SHP77 (cell line): ENCODE data around the gene XPNPEP1.
A peak's percentile ranks its signal among the peaks of the same experiment; 100 is the strongest.
"Not testable (repeated sequence)": the region's sequence is repeated elsewhere in the genome, so short reads cannot be mapped to it uniquely, and the experiment has no call there.

Experiments used
- DNase-seq, 2 experiments: peaks; one replicate each; lab custom pipeline; 2025; lab: John Stamatoyannopoulos, UW

Gene XPNPEP1

GRCh38 chr10:109924087-109924486 lies 776 bp upstream of the XPNPEP1 start:
- no peak for DNase-seq

GRCh38 chr10:109922358-109922975 lies 844 bp downstream of the XPNPEP1 start:
- no peak for DNase-seq

GRCh38 chr10:109920016-109920415 lies 3.3 kb downstream of the XPNPEP1 start:
- DNase-seq, result no peak

GRCh38 chr10:109919220-109919619 lies 4.1 kb downstream of the XPNPEP1 start:
- no peak for DNase-seq

GRCh38 chr10:109918707-109919106 lies 4.6 kb downstream of the XPNPEP1 start:
- not testable (repeated sequence) for DNase-seq

GRCh38 chr10:109915566-109915965 lies 7.7 kb downstream of the XPNPEP1 start:
- DNase-seq, result no peak

- no peak for DNase-seq
Measured at GRCh38 chr10:109914966-109915365, 8.3 kb downstream of the XPNPEP1 start.

GRCh38 chr10:109913306-109913892 lies 9.9 kb downstream of the XPNPEP1 start:
- DNase-seq, result no peak

- peak; percentile 48 to 65 for DNase-seq
Measured at GRCh38 chr10:109912335-109913281, 10.7 kb downstream of the XPNPEP1 start.

- no peak for DNase-seq
Measured at GRCh38 chr10:109911903-109912302, 11.4 kb downstream of the XPNPEP1 start.

- no peak for DNase-seq
Measured at GRCh38 chr10:109906316-109906715, 17.0 kb downstream of the XPNPEP1 start.

- DNase-seq, result no peak
Measured at GRCh38 chr10:109904397-109904796, 18.9 kb downstream of the XPNPEP1 start.

- DNase-seq, result no peak
Measured at GRCh38 chr10:109902992-109903947, 20.0 kb downstream of the XPNPEP1 start.

- DNase-seq, result no peak
Measured at GRCh38 chr10:109899356-109900331, 23.7 kb downstream of the XPNPEP1 start.

- no peak for DNase-seq
Measured at GRCh38 chr10:109898666-109899355, 24.5 kb downstream of the XPNPEP1 start.

- DNase-seq, result no peak
Measured at GRCh38 chr10:109898007-109898406, 25.3 kb downstream of the XPNPEP1 start.

- DNase-seq, result no peak
Measured at GRCh38 chr10:109895848-109896247, 27.5 kb downstream of the XPNPEP1 start.

- no peak for DNase-seq
Measured at GRCh38 chr10:109895095-109895818, 28.1 kb downstream of the XPNPEP1 start.

- DNase-seq, result peak in 1 of 2 experiments; percentile 9
Measured at GRCh38 chr10:109894516-109894915, 28.8 kb downstream of the XPNPEP1 start.
